ENCODE measurements around the gene NMU.
A peak's percentile ranks its signal among the peaks of the same experiment; 100 is the strongest.
"Not testable (repeated sequence)": the region's sequence is repeated elsewhere in the genome, so short reads cannot be mapped to it uniquely, and the experiment has no call there.

NMU gene

GRCh38 chr4:55574252-55574651, 61.8 kb downstream of the NMU start:
- Histone ChIP-seq H3K27ac (ENCODE audit: low read depth in 2 of 2, low read length in 2 of 2) (no peak overlapping the region), H3K9me3 (ENCODE audit: control insufficient read depth in 2 of 2, low read length in 2 of 2) (peaks cover 0 to 5% of the 10 kb centered on the region in 2 donors), H3K4me1 (ENCODE audit: control insufficient read depth in 2 of 2, insufficient read depth in 2 of 2, low read length in 2 of 2) (no peaks in the 10 kb centered on the region), H3K9ac (ENCODE audit: low read depth in 1 of 2, low read length in 2 of 2) (no peak overlapping the region), H3K36me3 (ENCODE audit: control insufficient read depth in 2 of 2, insufficient read depth in 2 of 2, low read length in 2 of 2) (no peaks in the 10 kb centered on the region), H3K27me3 (ENCODE audit: control insufficient read depth in 2 of 2, insufficient read depth in 2 of 2, low read length in 2 of 2) (no peaks in the 10 kb centered on the region), H3K4me3 (ENCODE audit: low read length in 2 of 2) (no peak overlapping the region)

GRCh38 chr4:55571806-55572205, 64.3 kb downstream of the NMU start:
- no peak overlapping the region for H3K9ac ChIP-seq (ENCODE audit: low read depth in 1 of 2, low read length in 2 of 2)
- no peaks in the 10 kb centered on the region for H3K27me3 ChIP-seq (ENCODE audit: control insufficient read depth in 2 of 2, insufficient read depth in 2 of 2, low read length in 2 of 2)
- peaks cover 0 to 5% of the 10 kb centered on the region in 2 donors for H3K9me3 ChIP-seq (ENCODE audit: control insufficient read depth in 2 of 2, low read length in 2 of 2)
- no peaks in the 10 kb centered on the region for H3K4me1 ChIP-seq (ENCODE audit: control insufficient read depth in 2 of 2, insufficient read depth in 2 of 2, low read length in 2 of 2)
- H3K4me3 ChIP-seq (ENCODE audit: low read length in 2 of 2) = no peak overlapping the region
- no peak overlapping the region for H3K27ac ChIP-seq (ENCODE audit: low read depth in 2 of 2, low read length in 2 of 2)
- H3K36me3 ChIP-seq (ENCODE audit: control insufficient read depth in 2 of 2, insufficient read depth in 2 of 2, low read length in 2 of 2) = no peaks in the 10 kb centered on the region

GRCh38 chr4:55568905-55569504, 67.1 kb downstream of the NMU start:
- no peaks in the 10 kb centered on the region for H3K9me3 ChIP-seq (ENCODE audit: control insufficient read depth in 2 of 2, low read length in 2 of 2)
- no peak overlapping the region for H3K9ac ChIP-seq (ENCODE audit: low read depth in 1 of 2, low read length in 2 of 2)
- no peak overlapping the region for H3K27ac ChIP-seq (ENCODE audit: low read depth in 2 of 2, low read length in 2 of 2)
- H3K36me3 ChIP-seq (ENCODE audit: control insufficient read depth in 2 of 2, insufficient read depth in 2 of 2, low read length in 2 of 2) = no peaks in the 10 kb centered on the region
- no peak overlapping the region for H3K4me3 ChIP-seq (ENCODE audit: low read length in 2 of 2)
- H3K4me1 ChIP-seq (ENCODE audit: control insufficient read depth in 2 of 2, insufficient read depth in 2 of 2, low read length in 2 of 2) = no peaks in the 10 kb centered on the region
- no peaks in the 10 kb centered on the region for H3K27me3 ChIP-seq (ENCODE audit: control insufficient read depth in 2 of 2, insufficient read depth in 2 of 2, low read length in 2 of 2)

- Histone ChIP-seq H3K36me3 (ENCODE audit: control insufficient read depth in 2 of 2, insufficient read depth in 2 of 2, low read length in 2 of 2) (no peaks in the 10 kb centered on the region), H3K27ac (ENCODE audit: low read depth in 2 of 2, low read length in 2 of 2) (no peak overlapping the region), H3K4me3 (ENCODE audit: low read length in 2 of 2) (no peak overlapping the region), H3K9me3 (ENCODE audit: control insufficient read depth in 2 of 2, low read length in 2 of 2) (no peaks in the 10 kb centered on the region), H3K9ac (ENCODE audit: low read depth in 1 of 2, low read length in 2 of 2) (no peak overlapping the region), H3K4me1 (ENCODE audit: control insufficient read depth in 2 of 2, insufficient read depth in 2 of 2, low read length in 2 of 2) (no peaks in the 10 kb centered on the region), H3K27me3 (ENCODE audit: control insufficient read depth in 2 of 2, insufficient read depth in 2 of 2, low read length in 2 of 2) (no peaks in the 10 kb centered on the region)
These were observed 74.2 kb downstream of the NMU start for GRCh38 chr4:55561889-55562288.

GRCh38 chr4:55560096-55560495, 76.0 kb downstream of the NMU start:
- no peaks in the 10 kb centered on the region for H3K9me3 ChIP-seq (ENCODE audit: control insufficient read depth in 2 of 2, low read length in 2 of 2)
- H3K27me3 ChIP-seq (ENCODE audit: control insufficient read depth in 2 of 2, insufficient read depth in 2 of 2, low read length in 2 of 2) = no peaks in the 10 kb centered on the region
- no peak overlapping the region for H3K4me3 ChIP-seq (ENCODE audit: low read length in 2 of 2)
- H3K36me3 ChIP-seq (ENCODE audit: control insufficient read depth in 2 of 2, insufficient read depth in 2 of 2, low read length in 2 of 2) = no peaks in the 10 kb centered on the region
- no peaks in the 10 kb centered on the region for H3K4me1 ChIP-seq (ENCODE audit: control insufficient read depth in 2 of 2, insufficient read depth in 2 of 2, low read length in 2 of 2)
- H3K27ac ChIP-seq (ENCODE audit: low read depth in 2 of 2, low read length in 2 of 2) = no peak overlapping the region
- no peak overlapping the region for H3K9ac ChIP-seq (ENCODE audit: low read depth in 1 of 2, low read length in 2 of 2)

GRCh38 chr4:55554453-55555030, 81.6 kb downstream of the NMU start:
- Histone ChIP-seq H3K9ac (ENCODE audit: low read depth in 1 of 2, low read length in 2 of 2) (no peak overlapping the region), H3K4me1 (ENCODE audit: control insufficient read depth in 2 of 2, insufficient read depth in 2 of 2, low read length in 2 of 2) (peaks cover 0 to 1% of the 10 kb centered on the region in 2 donors), H3K27me3 (ENCODE audit: control insufficient read depth in 2 of 2, insufficient read depth in 2 of 2, low read length in 2 of 2) (no peaks in the 10 kb centered on the region), H3K4me3 (ENCODE audit: low read length in 2 of 2) (no peak overlapping the region), H3K9me3 (ENCODE audit: control insufficient read depth in 2 of 2, low read length in 2 of 2) (no peaks in the 10 kb centered on the region), H3K27ac (ENCODE audit: low read depth in 2 of 2, low read length in 2 of 2) (no peak overlapping the region), H3K36me3 (ENCODE audit: control insufficient read depth in 2 of 2, insufficient read depth in 2 of 2, low read length in 2 of 2) (no peaks in the 10 kb centered on the region)

- no peak overlapping the region for H3K27ac ChIP-seq (ENCODE audit: low read depth in 2 of 2, low read length in 2 of 2)
- H3K4me1 ChIP-seq (ENCODE audit: control insufficient read depth in 2 of 2, insufficient read depth in 2 of 2, low read length in 2 of 2) = peaks cover 0 to 2% of the 10 kb centered on the region in 2 donors
- peak overlapping the region; percentile 51 to 63 for H3K4me3 ChIP-seq (ENCODE audit: low read length in 2 of 2)
- no peaks in the 10 kb centered on the region for H3K27me3 ChIP-seq (ENCODE audit: control insufficient read depth in 2 of 2, insufficient read depth in 2 of 2, low read length in 2 of 2)
- H3K36me3 ChIP-seq (ENCODE audit: control insufficient read depth in 2 of 2, insufficient read depth in 2 of 2, low read length in 2 of 2) = no peaks in the 10 kb centered on the region
- H3K9me3 ChIP-seq (ENCODE audit: control insufficient read depth in 2 of 2, low read length in 2 of 2) = no peaks in the 10 kb centered on the region
- peak overlapping the region in 1 of 2 donors; percentile 26 for H3K9ac ChIP-seq (ENCODE audit: low read depth in 1 of 2, low read length in 2 of 2)
These were observed 82.5 kb downstream of the NMU start for GRCh38 chr4:55553441-55554201.

- not testable (repeated sequence) for H3K4me3 ChIP-seq (ENCODE audit: low read length in 2 of 2); H3K27ac ChIP-seq (ENCODE audit: low read depth in 2 of 2, low read length in 2 of 2); H3K9ac ChIP-seq (ENCODE audit: low read depth in 1 of 2, low read length in 2 of 2); H3K4me1 ChIP-seq (ENCODE audit: control insufficient read depth in 2 of 2, insufficient read depth in 2 of 2, low read length in 2 of 2); H3K9me3 ChIP-seq (ENCODE audit: control insufficient read depth in 2 of 2, low read length in 2 of 2); H3K27me3 ChIP-seq (ENCODE audit: control insufficient read depth in 2 of 2, insufficient read depth in 2 of 2, low read length in 2 of 2); H3K36me3 ChIP-seq (ENCODE audit: control insufficient read depth in 2 of 2, insufficient read depth in 2 of 2, low read length in 2 of 2)
These were observed 84.1 kb downstream of the NMU start for GRCh38 chr4:55551964-55552363.

- Histone ChIP-seq H3K36me3 (ENCODE audit: control insufficient read depth in 2 of 2, insufficient read depth in 2 of 2, low read length in 2 of 2) (no peaks in the 10 kb centered on the region), H3K4me3 (ENCODE audit: low read length in 2 of 2) (no peak overlapping the region), H3K9me3 (ENCODE audit: control insufficient read depth in 2 of 2, low read length in 2 of 2) (no peaks in the 10 kb centered on the region), H3K27ac (ENCODE audit: low read depth in 2 of 2, low read length in 2 of 2) (no peak overlapping the region), H3K27me3 (ENCODE audit: control insufficient read depth in 2 of 2, insufficient read depth in 2 of 2, low read length in 2 of 2) (no peaks in the 10 kb centered on the region), H3K4me1 (ENCODE audit: control insufficient read depth in 2 of 2, insufficient read depth in 2 of 2, low read length in 2 of 2) (peaks cover 0 to 2% of the 10 kb centered on the region in 2 donors), H3K9ac (ENCODE audit: low read depth in 1 of 2, low read length in 2 of 2) (no peak overlapping the region)
These were observed 86.2 kb downstream of the NMU start for GRCh38 chr4:55549888-55550287.

GRCh38 chr4:55547918-55548317, 88.2 kb downstream of the NMU start:
- H3K27ac ChIP-seq (ENCODE audit: low read depth in 2 of 2, low read length in 2 of 2) = peak overlapping the region; percentile 92 to 94
- peaks cover 2 to 5% of the 10 kb centered on the region in 2 donors for H3K4me1 ChIP-seq (ENCODE audit: control insufficient read depth in 2 of 2, insufficient read depth in 2 of 2, low read length in 2 of 2)
- H3K4me3 ChIP-seq (ENCODE audit: low read length in 2 of 2) = peak overlapping the region in 1 of 2 donors; percentile 89
- no peak overlapping the region for H3K9ac ChIP-seq (ENCODE audit: low read depth in 1 of 2, low read length in 2 of 2)
- H3K36me3 ChIP-seq (ENCODE audit: control insufficient read depth in 2 of 2, insufficient read depth in 2 of 2, low read length in 2 of 2) = no peaks in the 10 kb centered on the region
- H3K9me3 ChIP-seq (ENCODE audit: control insufficient read depth in 2 of 2, low read length in 2 of 2) = no peaks in the 10 kb centered on the region
- no peaks in the 10 kb centered on the region for H3K27me3 ChIP-seq (ENCODE audit: control insufficient read depth in 2 of 2, insufficient read depth in 2 of 2, low read length in 2 of 2)
